Measurements from ENCODE around the gene CRTAC1.

GRCh38 chr10:98078774-98079173 lies 48.4 kb upstream of the CRTAC1 start:
- no peak for TF ChIP-seq CTCF (IDR thresholded peaks at IDR 0.05)
- no peak for TF ChIP-seq ZFX (IDR thresholded peaks at IDR 0.05; ENCODE audit: borderline replicate concordance)

Data from 22Rv1 (cell line).